ENCODE data around the gene FRMPD1.

FRMPD1 gene

GRCh38 chr9:37621273-37622121 is 29.3 kb upstream of the FRMPD1 start:
- TF ChIP-seq CTCF (IDR thresholded peaks at IDR 0.05; ENCODE audit: extremely low read depth, missing control alignments) = no peak
- no peak for DNase-seq (ENCODE audit: low spot score)

- no peak for DNase-seq (ENCODE audit: low spot score)
- no peak for TF ChIP-seq CTCF (IDR thresholded peaks at IDR 0.05; ENCODE audit: extremely low read depth, missing control alignments)
Measured at GRCh38 chr9:37622462-37622861, 28.3 kb upstream of the FRMPD1 start.

- no peak for DNase-seq (ENCODE audit: low spot score)
- TF ChIP-seq CTCF (IDR thresholded peaks at IDR 0.05; ENCODE audit: extremely low read depth, missing control alignments) = no peak
Measured at GRCh38 chr9:37623267-37623666, 27.5 kb upstream of the FRMPD1 start.

- TF ChIP-seq CTCF (IDR thresholded peaks at IDR 0.05; ENCODE audit: extremely low read depth, missing control alignments) = no peak
- DNase-seq (ENCODE audit: low spot score) = no peak
Measured at GRCh38 chr9:37624073-37624472, 26.7 kb upstream of the FRMPD1 start.

- no peak for DNase-seq (ENCODE audit: low spot score)
- no peak for TF ChIP-seq CTCF (IDR thresholded peaks at IDR 0.05; ENCODE audit: extremely low read depth, missing control alignments)
Measured at GRCh38 chr9:37625036-37625757, 25.6 kb upstream of the FRMPD1 start.

GRCh38 chr9:37625758-37626147 is 25.0 kb upstream of the FRMPD1 start:
- DNase-seq (ENCODE audit: low spot score) = no peak
- no peak for TF ChIP-seq CTCF (IDR thresholded peaks at IDR 0.05; ENCODE audit: extremely low read depth, missing control alignments)

- DNase-seq (ENCODE audit: low spot score) = no peak
- no peak for TF ChIP-seq CTCF (IDR thresholded peaks at IDR 0.05; ENCODE audit: extremely low read depth, missing control alignments)
Measured at GRCh38 chr9:37626708-37627292, 24.0 kb upstream of the FRMPD1 start.

All from GM20000 (cell line).